NCI-H526 (cell line): Measurements from ENCODE around the gene UBE2G1.

Source experiments
- DNase-seq, 2 experiments: peaks; one replicate each; lab custom pipeline; 2025; lab: John Stamatoyannopoulos, UW

Gene UBE2G1

GRCh38 chr17:4334332-4334731, 32.1 kb downstream of the UBE2G1 start:
- DNase-seq = no peak

DNA sequence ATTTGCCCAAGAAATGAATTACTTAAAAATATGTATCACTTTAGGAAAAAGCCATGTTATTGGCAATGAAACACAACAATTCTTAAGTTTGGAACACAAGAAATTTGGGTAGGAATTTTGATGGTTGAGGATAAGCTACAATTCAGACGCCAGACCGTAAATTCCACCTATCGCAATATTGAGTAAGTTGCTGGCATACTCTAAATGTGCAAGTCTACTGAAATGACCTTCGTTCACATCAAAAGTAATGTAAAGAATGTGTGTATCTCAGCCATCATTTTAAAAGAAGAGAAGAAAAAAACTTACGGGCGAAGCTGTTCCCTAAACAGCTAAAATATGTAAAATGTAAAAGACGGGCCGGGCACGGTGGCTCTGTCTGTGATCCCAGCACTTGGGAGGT, 33.4 kb downstream of the UBE2G1 start:
- DNase-seq = no peak

DNA sequence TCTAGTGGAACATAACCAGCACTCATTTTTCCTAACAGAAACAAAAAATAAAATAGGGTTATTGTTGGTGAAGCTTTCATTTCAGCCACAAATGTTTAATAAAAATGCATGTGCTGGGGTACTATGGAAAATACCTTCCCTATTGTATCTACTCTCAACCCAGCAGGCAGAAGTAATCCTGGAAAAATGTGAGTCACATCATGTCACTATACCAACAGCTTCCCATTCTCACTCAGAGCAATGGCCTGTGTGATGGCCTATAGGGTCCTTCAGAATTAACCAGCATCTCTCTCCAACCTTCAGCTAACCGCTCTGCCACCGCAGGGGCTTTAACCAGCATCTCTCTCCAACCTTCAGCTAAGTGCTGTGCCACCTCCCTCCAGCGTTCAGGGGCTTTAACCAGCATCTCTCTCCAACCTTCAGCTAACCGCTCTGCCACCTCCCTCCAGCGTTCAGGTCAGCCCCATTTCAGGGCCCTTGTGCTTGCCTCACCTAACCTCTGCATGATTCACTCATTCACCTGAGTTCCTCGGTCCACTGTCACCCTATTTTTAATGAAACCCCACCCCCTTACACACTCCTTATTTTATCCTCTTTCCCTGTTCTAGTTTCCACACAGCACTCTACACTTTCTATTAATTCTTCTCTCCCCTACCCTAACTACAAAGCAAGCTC, 34.0 kb downstream of the UBE2G1 start:
- no peak for DNase-seq

DNA sequence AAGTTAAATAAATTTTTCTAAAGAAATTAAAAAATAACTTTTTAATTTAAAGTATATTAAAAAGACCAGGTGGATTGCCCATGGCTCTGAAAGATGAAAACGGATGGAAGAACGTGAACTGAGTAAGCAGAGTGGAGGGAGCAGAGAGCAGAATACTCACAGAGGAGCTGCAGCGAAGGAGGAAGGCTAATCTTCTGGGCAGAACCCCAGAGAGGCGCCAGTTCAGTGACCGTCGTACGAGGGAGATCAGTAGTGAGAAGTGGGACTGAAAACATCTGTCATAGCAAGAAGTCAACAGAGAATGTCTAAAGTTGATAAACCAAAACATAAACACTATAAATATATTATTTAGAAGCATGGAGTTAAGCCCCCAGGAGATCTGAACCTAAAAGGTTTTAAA, 34.9 kb downstream of the UBE2G1 start:
- DNase-seq = no peak

DNA sequence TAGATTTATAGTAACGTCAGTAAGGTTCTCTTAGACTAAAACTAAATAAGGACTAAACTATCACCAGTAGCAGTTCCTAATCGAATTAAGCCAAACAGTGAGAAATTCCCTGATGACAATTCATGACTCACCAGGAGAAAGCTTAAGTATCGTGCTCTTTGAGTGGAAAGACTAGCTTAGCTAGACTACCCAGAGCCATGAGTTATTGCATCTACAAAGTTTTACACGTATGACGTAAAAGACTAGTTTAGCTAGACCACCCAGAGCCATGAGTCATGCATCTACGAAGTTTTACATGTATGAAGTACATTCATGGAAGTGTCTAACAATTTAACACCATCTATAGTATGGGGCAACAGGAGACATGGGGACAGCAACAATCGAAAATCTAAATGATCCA, 36.6 kb downstream of the UBE2G1 start:
- no peak for DNase-seq

DNA sequence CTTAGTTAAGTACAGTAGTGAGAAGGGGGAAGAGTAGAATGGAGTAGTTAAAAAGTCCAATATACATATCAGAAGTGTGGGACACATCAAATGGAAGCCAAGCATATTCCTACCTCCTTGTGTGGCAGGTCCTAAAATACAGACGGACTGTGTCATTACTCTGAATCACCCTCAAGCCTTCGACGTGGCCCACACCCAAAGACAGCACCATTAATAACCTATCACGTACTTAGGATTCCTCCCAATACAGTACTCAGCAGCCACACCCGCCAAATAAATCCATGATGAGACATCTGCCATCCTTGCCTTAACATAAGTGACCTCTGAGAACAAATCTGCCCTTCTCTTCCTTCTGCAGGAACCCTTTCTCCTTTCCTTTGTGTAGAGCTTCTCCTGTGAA, 38.9 kb downstream of the UBE2G1 start:
- no peak for DNase-seq

- no peak for DNase-seq
Observed at GRCh38 chr17:4326608-4327007, 39.9 kb downstream of the UBE2G1 start.

DNA sequence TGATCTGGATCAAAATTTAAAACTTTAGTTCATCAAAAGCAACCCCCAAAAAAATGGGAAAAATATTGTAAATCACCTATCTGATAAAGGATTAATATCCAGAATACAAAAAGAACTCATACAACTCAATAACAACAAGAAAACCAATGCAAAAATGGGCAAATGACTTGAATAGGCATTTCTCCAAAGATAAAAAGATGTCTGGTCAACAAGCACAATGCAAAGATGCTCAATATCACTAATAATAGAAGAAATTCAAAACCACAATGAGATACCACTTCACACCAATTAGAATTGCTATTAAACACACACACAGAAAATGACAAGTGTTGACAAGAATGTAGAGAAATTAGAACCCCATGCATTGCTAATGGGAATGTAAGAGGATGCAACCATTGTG, 40.4 kb downstream of the UBE2G1 start:
- no peak for DNase-seq

- DNase-seq = no peak
Observed at GRCh38 chr17:4324463-4324862, 42.0 kb downstream of the UBE2G1 start.

DNA sequence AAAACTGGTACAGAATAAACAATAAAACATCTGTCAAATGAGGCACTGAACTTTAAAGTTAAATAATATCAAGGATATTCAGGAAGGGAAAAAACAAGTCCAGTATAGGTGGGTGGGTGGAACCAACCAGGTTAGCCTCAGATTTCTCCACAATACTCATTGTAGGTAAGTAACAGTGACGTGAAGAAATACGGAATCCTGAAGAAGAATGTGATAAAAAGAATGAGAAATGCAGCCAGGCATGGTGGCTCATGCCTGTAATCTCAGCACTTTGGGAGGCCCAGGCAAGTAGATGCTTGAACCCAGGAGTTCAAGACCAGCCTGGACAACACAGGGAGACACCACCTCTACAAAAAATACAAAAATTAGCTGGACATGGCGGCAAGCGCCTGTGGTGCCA, 47.3 kb downstream of the UBE2G1 start:
- DNase-seq = no peak

DNA sequence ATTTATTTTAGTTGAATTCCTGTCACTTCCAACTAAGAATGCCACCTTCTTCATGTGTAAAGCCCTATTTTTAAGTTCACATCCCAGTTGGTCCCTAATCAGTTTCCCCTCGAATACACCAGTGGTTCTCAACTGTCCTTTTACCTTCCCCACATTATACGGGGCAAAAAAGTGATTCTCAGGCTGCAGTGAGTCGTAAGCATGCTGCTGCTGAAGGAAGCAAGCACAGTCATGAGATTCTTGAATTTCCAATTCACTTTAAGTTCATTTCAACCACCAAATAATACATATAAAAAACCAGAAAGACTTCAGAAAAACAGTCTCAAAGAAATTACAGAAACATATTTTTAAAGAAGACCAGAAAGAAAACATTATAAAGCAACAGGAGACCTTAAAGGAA, 47.9 kb downstream of the UBE2G1 start:
- no peak for DNase-seq

GRCh38 chr17:4318186-4318585, 48.3 kb downstream of the UBE2G1 start:
- no peak for DNase-seq

DNA sequence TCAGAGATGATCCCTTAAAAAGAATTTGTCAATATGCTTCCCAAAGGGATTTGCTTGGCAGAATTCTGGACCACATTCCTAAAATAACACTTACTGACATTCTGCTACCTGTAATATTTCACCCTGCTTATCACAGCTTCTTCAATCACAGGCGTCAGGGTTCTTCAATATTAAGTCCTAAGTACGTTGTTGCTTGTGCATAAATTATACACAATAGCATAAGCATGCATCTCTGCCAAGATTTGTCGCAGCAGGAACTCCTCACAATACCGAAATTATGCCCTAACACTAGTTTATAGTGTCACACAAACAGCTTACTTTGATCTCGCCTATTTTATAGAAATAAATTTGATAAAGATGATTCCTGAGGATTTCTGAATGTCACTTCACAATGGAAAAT, 48.9 kb downstream of the UBE2G1 start:
- no peak for DNase-seq

DNA sequence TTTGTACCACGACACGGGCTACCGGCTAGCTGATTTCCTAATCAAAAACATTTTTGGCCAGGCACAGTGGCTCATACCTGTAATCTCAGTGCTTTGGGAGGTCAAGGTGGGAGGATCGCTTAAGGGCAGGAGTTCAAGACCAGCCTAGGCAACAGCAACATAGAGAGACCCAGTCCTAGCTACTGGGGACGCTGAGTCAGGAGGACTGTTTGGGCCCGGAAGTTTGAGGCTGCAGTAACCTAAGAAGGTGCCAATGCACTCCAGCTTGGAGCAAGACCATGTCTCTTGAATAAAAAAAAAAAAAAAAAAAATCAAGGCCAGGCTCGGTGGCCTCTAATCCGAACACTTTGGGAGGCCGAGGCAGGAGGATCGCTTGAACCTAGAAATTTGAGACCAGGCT, 49.8 kb downstream of the UBE2G1 start:
- DNase-seq = no peak

GRCh38 chr17:4314618-4315017, 51.9 kb downstream of the UBE2G1 start:
- no peak for DNase-seq

- no peak for DNase-seq
Observed at GRCh38 chr17:4314179-4314578, 52.3 kb downstream of the UBE2G1 start.

- no peak for DNase-seq
Observed at GRCh38 chr17:4313221-4314114, 53.0 kb downstream of the UBE2G1 start.

- no peak for DNase-seq
Observed at GRCh38 chr17:4310354-4311060, 56.0 kb downstream of the UBE2G1 start.

GRCh38 chr17:4309897-4310296, 56.6 kb downstream of the UBE2G1 start:
- no peak for DNase-seq

DNA sequence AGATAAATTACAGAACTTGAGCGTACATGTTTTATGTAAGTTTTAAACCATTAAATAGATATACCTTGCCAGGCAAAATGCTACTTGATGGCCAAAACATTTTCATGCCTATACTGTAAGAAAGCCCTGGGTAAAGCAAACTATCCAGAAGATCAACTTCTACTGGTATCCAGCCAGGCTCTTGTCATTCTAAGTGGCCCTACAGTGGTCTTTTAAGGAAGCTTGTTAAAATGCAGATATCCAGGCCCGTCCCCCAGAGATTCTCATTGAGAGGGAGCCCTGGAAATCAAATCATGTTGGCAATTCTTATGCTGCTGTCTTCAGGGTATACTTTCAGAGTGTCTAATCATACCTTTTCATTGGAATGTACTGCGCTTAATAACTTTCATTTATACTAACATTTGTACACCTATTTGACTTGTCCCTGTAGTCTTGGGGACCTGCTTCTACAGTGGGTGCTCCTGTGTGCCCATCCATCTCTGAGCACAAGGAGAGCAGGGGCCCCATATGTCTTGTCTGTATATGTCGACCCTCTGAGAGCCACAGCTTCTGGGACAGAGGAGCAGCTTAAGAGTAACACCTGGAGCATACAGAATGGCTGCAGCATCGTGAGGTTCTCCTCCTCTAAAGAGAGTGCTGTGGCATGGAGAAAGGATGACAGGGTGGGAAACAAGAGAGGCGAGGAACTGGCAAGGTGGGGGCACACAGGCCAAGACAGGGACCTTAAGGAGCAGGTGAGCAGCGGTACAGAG, 59.1 kb downstream of the UBE2G1 start:
- no peak for DNase-seq

GRCh38 chr17:4305224-4305623, 61.3 kb downstream of the UBE2G1 start:
- no peak for DNase-seq

DNA sequence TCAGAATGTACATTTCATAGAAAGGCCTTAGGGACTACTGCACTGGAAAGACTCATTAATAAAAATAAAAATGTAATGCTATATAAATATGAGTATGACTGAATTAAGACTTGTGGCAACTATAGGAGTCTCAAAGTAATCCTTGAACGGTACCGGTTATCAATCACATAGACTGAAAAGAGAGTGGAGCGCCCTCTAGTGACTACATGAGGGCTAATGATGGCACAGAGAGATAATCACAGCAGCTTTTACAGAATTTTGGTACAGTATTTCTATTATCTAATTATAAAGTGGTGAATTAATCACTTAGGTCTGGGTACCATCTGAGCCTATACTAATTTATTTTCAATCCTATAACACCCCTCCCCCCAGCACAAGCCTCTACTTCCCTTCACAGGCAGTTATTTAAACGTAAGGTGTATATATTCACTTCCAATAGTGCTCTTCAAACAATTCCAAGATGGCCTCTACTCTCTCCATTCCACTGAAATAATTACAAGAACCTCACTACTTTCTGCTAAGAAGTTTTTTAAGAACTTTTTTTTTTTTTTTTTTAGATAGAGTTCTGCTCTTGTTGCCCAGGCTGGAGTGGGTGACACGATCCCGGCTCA, 62.0 kb downstream of the UBE2G1 start:
- DNase-seq = peak in 1 of 2 experiments; percentile 36
